Activated naive CD4-positive, alpha-beta T cell treated with anti-CD3 and anti-CD28 coated beads for 36 hours (primary cell): ENCODE results near the gene SLC44A3. TPM values are rescaled to one million over a fixed set of nuclear protein-coding genes. Genes with fewer than 3 reads are reported as not detected.

Experiments used
- CTCF ChIA-PET: fragments of 350-600 bp; sonication (Branson Sonifier 250); formaldehyde crosslinking; loops from one replicate; lab custom pipeline; 2021; ENCODE audit warnings: antibody characterized with exemption; lab: Charles Lee
- DNase-seq: peaks from one replicate; pipeline ENCODE4 v3.0.0-alpha.2; 2020
- H3K27ac Mint-ChIP-seq: one replicate; pipeline ENCODE4 v1.8.0; 2021; ENCODE audit warnings: mild to moderate bottlenecking, mixed read lengths
- H3K27me3 Mint-ChIP-seq: one replicate; pipeline ENCODE4 v1.8.0; 2021; ENCODE audit warnings: low read depth, mixed read lengths
- H3K36me3 Mint-ChIP-seq: one replicate; pipeline ENCODE4 v1.8.0; 2021; ENCODE audit warnings: low read depth, mixed read lengths
- H3K4me1 Mint-ChIP-seq: one replicate; pipeline ENCODE4 v1.8.0; 2021; ENCODE audit warnings: low read depth, mixed read lengths
- H3K4me3 Mint-ChIP-seq: one replicate; pipeline ENCODE4 v1.8.0; 2021; ENCODE audit warnings: mild to moderate bottlenecking, moderate library complexity, mixed read lengths
- H3K9me3 Mint-ChIP-seq: one replicate; pipeline ENCODE4 v1.8.0; 2021; ENCODE audit warnings: mixed read lengths
- intact Hi-C: fragments of 100-400 bp; cut with micrococcal nuclease; formaldehyde crosslinking; loops from one replicate; pipeline ENCODE4 v1.15.1; 2023
- total RNA-seq, 2 experiments: library from RNA; stranded (reverse); gene quantifications; one replicate each; pipeline ENCODE4 v1.2.3, GENCODE V29; 2021

Gene SLC44A3
- total RNA-seq, 2 experiments from 2014 or later, result not detected

GRCh38 chr1:94878329-94878728 lies 58.2 kb downstream of the SLC44A3 start:
- CTCF ChIA-PET, result no interaction called here
- no peak overlapping the region for H3K4me3 Mint-ChIP-seq
- intact Hi-C loops, result no loop called here

GRCh38 chr1:94883691-94884090 lies 63.5 kb downstream of the SLC44A3 start:
- intact Hi-C loops, result loop anchor here (1.0 to 2.0 kb wide), 3 partner anchors 43 to 160 kb away; partner anchors contain the start of gene CNN3
- peak overlapping the region; percentile 65 for H3K27ac Mint-ChIP-seq
- H3K27me3 Mint-ChIP-seq, result no peaks in the 10 kb centered on the region
- CTCF ChIA-PET, result no interaction called here
- H3K36me3 Mint-ChIP-seq, result no peaks in the 10 kb centered on the region
- H3K9me3 Mint-ChIP-seq, result no peaks in the 10 kb centered on the region
- peaks cover 12% of the 10 kb centered on the region for H3K4me1 Mint-ChIP-seq
- peak overlapping the region; percentile 44 for H3K4me3 Mint-ChIP-seq
- peak; percentile 35 for DNase-seq

More at GRCh38 chr1:94878329-94878728, 58.2 kb downstream of the SLC44A3 start:
- Mint-ChIP-seq H3K36me3 (no peaks in the 10 kb centered on the region), H3K27me3 (no peaks in the 10 kb centered on the region), H3K27ac (no peak overlapping the region), H3K9me3 (no peaks in the 10 kb centered on the region), H3K4me1 (peaks cover 11% of the 10 kb centered on the region)
- no peak for DNase-seq

GRCh38 chr1:94884106-94884505 lies 63.9 kb downstream of the SLC44A3 start:
- Mint-ChIP-seq H3K9me3 (no peaks in the 10 kb centered on the region), H3K27me3 (no peaks in the 10 kb centered on the region), H3K27ac (no peak overlapping the region), H3K4me1 (peaks cover 12% of the 10 kb centered on the region), H3K4me3 (no peak overlapping the region), H3K36me3 (no peaks in the 10 kb centered on the region)
- no peak for DNase-seq
- intact Hi-C loops, result no loop called here
- CTCF ChIA-PET, result interaction anchor here (1.9 kb wide), 1 partner anchor 30 kb away, joined by 7 read pairs; no protein-coding TSS in a partner anchor

GRCh38 chr1:94884507-94884906 lies 64.3 kb downstream of the SLC44A3 start:
- Mint-ChIP-seq H3K36me3 (no peaks in the 10 kb centered on the region), H3K4me1 (peaks cover 12% of the 10 kb centered on the region), H3K27me3 (no peaks in the 10 kb centered on the region), H3K9me3 (no peaks in the 10 kb centered on the region), H3K27ac (no peak overlapping the region), H3K4me3 (no peak overlapping the region)
- DNase-seq, result no peak
- CTCF ChIA-PET, result interaction anchor here (1.9 kb wide), 1 partner anchor 30 kb away, joined by 7 read pairs; no protein-coding TSS in a partner anchor
- intact Hi-C loops, result no loop called here

GRCh38 chr1:94886361-94886760 lies 66.2 kb downstream of the SLC44A3 start:
- Mint-ChIP-seq H3K27ac (no peak overlapping the region), H3K4me3 (no peak overlapping the region), H3K36me3 (no peaks in the 10 kb centered on the region), H3K4me1 (peaks cover 12% of the 10 kb centered on the region), H3K9me3 (no peaks in the 10 kb centered on the region), H3K27me3 (no peaks in the 10 kb centered on the region)
- CTCF ChIA-PET, result no interaction called here
- intact Hi-C loops, result no loop called here
- no peak for DNase-seq

GRCh38 chr1:94887106-94887505 lies 66.9 kb downstream of the SLC44A3 start:
- Mint-ChIP-seq H3K36me3 (no peaks in the 10 kb centered on the region), H3K4me1 (peaks cover 12% of the 10 kb centered on the region), H3K27ac (no peak overlapping the region), H3K4me3 (no peak overlapping the region), H3K27me3 (no peaks in the 10 kb centered on the region), H3K9me3 (no peaks in the 10 kb centered on the region)
- intact Hi-C loops, result no loop called here
- DNase-seq, result no peak
- CTCF ChIA-PET, result no interaction called here

GRCh38 chr1:94887603-94888171 lies 67.5 kb downstream of the SLC44A3 start:
- Mint-ChIP-seq H3K27ac (no peak overlapping the region), H3K4me3 (no peak overlapping the region), H3K4me1 (peaks cover 12% of the 10 kb centered on the region), H3K9me3 (no peaks in the 10 kb centered on the region), H3K27me3 (no peaks in the 10 kb centered on the region), H3K36me3 (no peaks in the 10 kb centered on the region)
- CTCF ChIA-PET, result no interaction called here
- no peak for DNase-seq
- intact Hi-C loops, result no loop called here

GRCh38 chr1:94888201-94888600 lies 68.0 kb downstream of the SLC44A3 start:
- Mint-ChIP-seq H3K36me3 (no peaks in the 10 kb centered on the region), H3K27ac (no peak overlapping the region), H3K4me1 (peaks cover 9% of the 10 kb centered on the region), H3K9me3 (no peaks in the 10 kb centered on the region), H3K4me3 (no peak overlapping the region), H3K27me3 (no peaks in the 10 kb centered on the region)
- intact Hi-C loops, result no loop called here
- DNase-seq, result no peak
- CTCF ChIA-PET, result no interaction called here

GRCh38 chr1:94892604-94893254 lies 72.6 kb downstream of the SLC44A3 start:
- intact Hi-C loops, result no loop called here
- no peak overlapping the region for H3K27ac Mint-ChIP-seq
- no peak overlapping the region for H3K4me3 Mint-ChIP-seq
- H3K9me3 Mint-ChIP-seq, result no peaks in the 10 kb centered on the region
- DNase-seq, result no peak
- H3K27me3 Mint-ChIP-seq, result no peaks in the 10 kb centered on the region
- no peaks in the 10 kb centered on the region for H3K4me1 Mint-ChIP-seq
- CTCF ChIA-PET, result interaction anchor here (0.7 kb wide), 1 partner anchor 150 kb away, joined by 3 read pairs; no protein-coding TSS in a partner anchor
- no peaks in the 10 kb centered on the region for H3K36me3 Mint-ChIP-seq

GRCh38 chr1:94894630-94895029 lies 74.5 kb downstream of the SLC44A3 start:
- CTCF ChIA-PET, result interaction anchor here (0.7 kb wide), 1 partner anchor 434 kb away, joined by 3 read pairs; no protein-coding TSS in a partner anchor
- H3K4me3 Mint-ChIP-seq, result no peak overlapping the region
- no peaks in the 10 kb centered on the region for H3K9me3 Mint-ChIP-seq
- no peak overlapping the region for H3K27ac Mint-ChIP-seq
- no peaks in the 10 kb centered on the region for H3K27me3 Mint-ChIP-seq
- H3K4me1 Mint-ChIP-seq, result no peaks in the 10 kb centered on the region
- no peak for DNase-seq
- intact Hi-C loops, result no loop called here
- H3K36me3 Mint-ChIP-seq, result no peaks in the 10 kb centered on the region

GRCh38 chr1:94895518-94895917 lies 75.4 kb downstream of the SLC44A3 start:
- DNase-seq, result no peak
- intact Hi-C loops, result no loop called here
- CTCF ChIA-PET, result interaction anchor here (0.7 kb wide), 1 partner anchor 435 kb away, joined by 3 read pairs; no protein-coding TSS in a partner anchor
- no peaks in the 10 kb centered on the region for H3K9me3 Mint-ChIP-seq
- H3K4me1 Mint-ChIP-seq, result no peaks in the 10 kb centered on the region
- no peaks in the 10 kb centered on the region for H3K36me3 Mint-ChIP-seq
- no peaks in the 10 kb centered on the region for H3K27me3 Mint-ChIP-seq
- no peak overlapping the region for H3K4me3 Mint-ChIP-seq
- H3K27ac Mint-ChIP-seq, result no peak overlapping the region

GRCh38 chr1:94898491-94899385 lies 78.6 kb downstream of the SLC44A3 start:
- Mint-ChIP-seq H3K27ac (no peak overlapping the region), H3K4me3 (no peak overlapping the region), H3K27me3 (no peaks in the 10 kb centered on the region), H3K36me3 (no peaks in the 10 kb centered on the region), H3K4me1 (no peaks in the 10 kb centered on the region), H3K9me3 (no peaks in the 10 kb centered on the region)
- CTCF ChIA-PET, result no interaction called here
- no peak for DNase-seq
- intact Hi-C loops, result no loop called here
